H9 (cell line): ENCODE measurements around the gene PDX1. TPM values are rescaled to one million over a fixed set of nuclear protein-coding genes. Genes with fewer than 3 reads are reported as not detected.

ENCODE experiments used
- DNase-seq: peaks from one replicate; pipeline ENCODE4 v3.0.0-alpha.2; 2017
- H2AFZ ChIP-seq: one replicate; pipeline ENCODE4 v1.6.1; 2013; ENCODE audit warnings: mild to moderate bottlenecking, low read length, control low read depth, moderate library complexity
- H2AK5ac ChIP-seq: 2 replicates; pipeline ENCODE4 v1.6.1; 2013; ENCODE audit warnings: low read length, control low read depth, mixed read lengths; ENCODE audit not compliant: insufficient read length
- H2BK120ac ChIP-seq: one replicate; pipeline ENCODE4 v1.6.1; 2013; ENCODE audit warnings: low read depth, mild to moderate bottlenecking, low read length, control low read depth, inconsistent platforms; ENCODE audit not compliant: poor library complexity, severe bottlenecking
- H2BK12ac ChIP-seq: 2 replicates; pipeline ENCODE4 v1.6.1; 2013; ENCODE audit warnings: low read length, control low read depth, mixed read lengths, low read depth; ENCODE audit not compliant: insufficient read length
- H2BK15ac ChIP-seq: 2 replicates; pipeline ENCODE4 v1.6.1; 2013; ENCODE audit warnings: low read depth, low read length, control low read depth
- H2BK20ac ChIP-seq: one replicate; pipeline ENCODE4 v1.6.1; 2013; ENCODE audit warnings: low read depth, mild to moderate bottlenecking, low read length, control low read depth, inconsistent platforms; ENCODE audit not compliant: poor library complexity, severe bottlenecking
- H2BK5ac ChIP-seq: 2 replicates; pipeline ENCODE4 v1.6.1; 2013; ENCODE audit warnings: low read length, control low read depth, mixed read lengths; ENCODE audit not compliant: insufficient read length
- H3K14ac ChIP-seq: 2 replicates; pipeline ENCODE4 v1.6.1; 2013; ENCODE audit warnings: low read length, control low read depth; ENCODE audit not compliant: insufficient read depth
- H3K18ac ChIP-seq: 2 replicates; pipeline ENCODE4 v1.6.1; 2013; ENCODE audit warnings: low read depth, mild to moderate bottlenecking, mixed read lengths, low read length, control low read depth; ENCODE audit not compliant: insufficient read length
- H3K23ac ChIP-seq: 2 replicates; pipeline ENCODE4 v1.6.1; 2013; ENCODE audit warnings: low read length, control low read depth, mixed read lengths, low read depth; ENCODE audit not compliant: insufficient read length
- H3K23me2 ChIP-seq: 2 replicates; pipeline ENCODE4 v1.6.1; 2013; ENCODE audit warnings: low read depth, mild to moderate bottlenecking, mixed read lengths, low read length, control low read depth; ENCODE audit not compliant: insufficient read length, poor library complexity, severe bottlenecking
- H3K27ac ChIP-seq: 2 replicates; pipeline ENCODE4 v1.5.1; 2013; ENCODE audit warnings: low read length, control low read depth, mixed read lengths, low read depth; ENCODE audit not compliant: insufficient read length
- H3K27me3 ChIP-seq: 2 replicates; pipeline ENCODE4 v1.6.1; 2013; ENCODE audit warnings: low read length, control low read depth, inconsistent platforms; ENCODE audit not compliant: insufficient read depth
- H3K4ac ChIP-seq: 2 replicates; pipeline ENCODE4 v1.6.1; 2013; ENCODE audit warnings: low read depth, mild to moderate bottlenecking, control low read depth, inconsistent platforms, low read length, moderate library complexity
- H3K4me1 ChIP-seq: 2 replicates; pipeline ENCODE4 v1.6.1; 2013; ENCODE audit warnings: low read length, control low read depth, inconsistent platforms; ENCODE audit not compliant: insufficient read depth
- H3K4me2 ChIP-seq: 2 replicates; pipeline ENCODE4 v1.6.1; 2013; ENCODE audit warnings: low read length, control low read depth, mixed read lengths; ENCODE audit not compliant: insufficient read length, insufficient read depth
- H3K56ac ChIP-seq: 2 replicates; pipeline ENCODE4 v1.6.1; 2013; ENCODE audit warnings: low read depth, mild to moderate bottlenecking, mixed read lengths, low read length, control low read depth; ENCODE audit not compliant: insufficient read length
- H3K79me1 ChIP-seq: 2 replicates; pipeline ENCODE4 v1.6.1; 2013; ENCODE audit warnings: low read depth, mild to moderate bottlenecking, moderate library complexity, low read length, control low read depth, inconsistent platforms; ENCODE audit not compliant: insufficient read depth, poor library complexity, severe bottlenecking
- H3K79me2 ChIP-seq: 2 replicates; pipeline ENCODE4 v1.6.1; 2013; ENCODE audit warnings: low read length, control low read depth, inconsistent platforms; ENCODE audit not compliant: insufficient read depth
- H3K9ac ChIP-seq: 2 replicates; pipeline ENCODE4 v1.6.1; 2013; ENCODE audit warnings: low read length, control low read depth, mixed read lengths; ENCODE audit not compliant: insufficient read length; ENCODE audit errors: extremely low read depth
- H3K9me3 ChIP-seq: one replicate; pipeline ENCODE4 v1.6.1; 2013; ENCODE audit warnings: low read depth, low read length, inconsistent platforms; ENCODE audit not compliant: control insufficient read depth
- H3T11ph ChIP-seq: one replicate; pipeline ENCODE4 v1.6.1; 2013; ENCODE audit warnings: mild to moderate bottlenecking, low read length, control low read depth, inconsistent platforms
- H4K20me1 ChIP-seq: one replicate; pipeline ENCODE4 v1.6.1; 2013; ENCODE audit not compliant: control insufficient read depth, insufficient read length, insufficient read depth
- H4K5ac ChIP-seq: 2 replicates; pipeline ENCODE4 v1.6.1; 2013; ENCODE audit warnings: low read depth, mild to moderate bottlenecking, mixed read lengths, low read length, control low read depth; ENCODE audit not compliant: insufficient read length
- H4K8ac ChIP-seq: replicated peaks from 2 replicates; pipeline ENCODE4 v1.6.1; 2013; ENCODE audit warnings: low read length, control low read depth, mixed read lengths, low read depth; ENCODE audit not compliant: insufficient read length
- H4K91ac ChIP-seq: 2 replicates; pipeline ENCODE4 v1.6.1; 2013; ENCODE audit warnings: low read depth, mild to moderate bottlenecking, moderate library complexity, mixed read lengths, low read length, control low read depth; ENCODE audit not compliant: insufficient read length
- H3K27ac Mint-ChIP-seq, 3 experiments: 2 replicates in 2 of 3; 3 replicates in 1 of 3; pipeline ENCODE4 v1.8.0; 2020 to 2021; ENCODE audit warnings: mixed read lengths in 3 of 3, mild to moderate bottlenecking in 1 of 3, moderate library complexity in 1 of 3
- H3K27me3 Mint-ChIP-seq: 2 replicates; pipeline ENCODE4 v1.8.0; 2021; ENCODE audit warnings: low read depth, mild to moderate bottlenecking, moderate library complexity, mixed read lengths
- H3K36me3 Mint-ChIP-seq, 3 experiments: 2 replicates in 2 of 3; 3 replicates in 1 of 3; pipeline ENCODE4 v1.8.0; 2020 to 2021; ENCODE audit warnings: low read depth in 3 of 3, mixed read lengths in 3 of 3; ENCODE audit not compliant: insufficient read depth in 1 of 3
- H3K4me1 Mint-ChIP-seq, 2 experiments: 2 replicates each; pipeline ENCODE4 v1.8.0; 2020; ENCODE audit warnings: mixed read lengths in 2 of 2
- H3K4me3 Mint-ChIP-seq, 2 experiments: 2 replicates in 1 of 2; 3 replicates in 1 of 2; pipeline ENCODE4 v1.8.0; 2020 to 2021; ENCODE audit warnings: mild to moderate bottlenecking in 2 of 2, mixed read lengths in 2 of 2, moderate library complexity in 1 of 2
- H3K9me3 Mint-ChIP-seq, 2 experiments: 2 replicates in 1 of 2; 3 replicates in 1 of 2; pipeline ENCODE4 v1.8.0; 2020; ENCODE audit warnings: mild to moderate bottlenecking in 2 of 2, mixed read lengths in 2 of 2, moderate library complexity in 1 of 2
- CTCF ChIP-seq: fragments of 200-600 bp; sonication (generic); conservative IDR thresholded peaks from 3 replicates; pipeline ENCODE4 v1.8.0; 2021; ENCODE audit warnings: antibody characterized with exemption, mild to moderate bottlenecking
- total RNA-seq: library from RNA; stranded (reverse); gene quantifications from 2 replicates; pipeline ENCODE4 v1.2.1, GENCODE V29; 2021

PDX1 gene
- total RNA-seq, 1 experiment from 2014 or later: not detected

GRCh38 chr13:27896726-27897125, 23.1 kb upstream of the PDX1 start:
- Histone ChIP-seq H4K91ac (no peak overlapping the region), H3K23me2 (no peaks in the 10 kb centered on the region), H3K27me3 (no peaks in the 10 kb centered on the region), H2BK12ac (no peak overlapping the region), H4K8ac (no peak overlapping the region), H3K18ac (no peak overlapping the region), H2BK15ac (no peak overlapping the region), H2BK120ac (no peak overlapping the region), H3K4me2 (no peak overlapping the region), H3K9ac (no peak overlapping the region), H3K9me3 (no peaks in the 10 kb centered on the region), H3K4ac (no peak overlapping the region), H3K56ac (no peak overlapping the region), H3K4me1 (no peaks in the 10 kb centered on the region), H4K5ac (no peak overlapping the region), H3K14ac (no peak overlapping the region), H3K23ac (no peak overlapping the region), H3K79me2 (no peaks in the 10 kb centered on the region), H2BK20ac (no peak overlapping the region), H3K27ac (no peak overlapping the region), H2BK5ac (no peak overlapping the region), H3T11ph (no peak overlapping the region), H4K20me1 (no peaks in the 10 kb centered on the region), H2AK5ac (no peak overlapping the region), H2AFZ (no peak overlapping the region), H3K79me1 (no peaks in the 10 kb centered on the region)
- H3K9me3 Mint-ChIP-seq: peaks cover 8 to 12% of the 10 kb centered on the region in 2 experiments; a peak in 4 of 5 replicates
- H3K36me3 Mint-ChIP-seq: peaks cover 0 to 3% (median 0%) of the 10 kb centered on the region in 3 experiments; a peak in 1 of 7 replicates
- TF ChIP-seq CTCF: no peak
- no peak overlapping the region for H3K4me3 Mint-ChIP-seq
- H3K4me1 Mint-ChIP-seq: peaks cover 8% of the 10 kb centered on the region in 2 experiments; a peak in 3 of 4 replicates
- DNase-seq: no peak
- H3K27ac Mint-ChIP-seq: no peak overlapping the region
- H3K27me3 Mint-ChIP-seq: peaks cover 89% of the 10 kb centered on the region
